H1 (cell line): ENCODE data around the gene PPP4R3C. TPM values are rescaled to one million over a fixed set of nuclear protein-coding genes. Genes with fewer than 3 reads are reported as not detected.

ENCODE experiments used
- CTCF ChIA-PET: fragments of 300-600 bp; sonication (Branson Sonifier 250); formaldehyde crosslinking; loops from one replicate; lab custom pipeline; 2021; ENCODE audit not compliant: partially characterized antibody; lab: Charles Lee
- POLR2A ChIA-PET: fragments of 300-600 bp; sonication (Branson Sonifier 250); formaldehyde crosslinking; loops from one replicate; lab custom pipeline; 2021; ENCODE audit warnings: inconsistent platforms; ENCODE audit not compliant: partially characterized antibody; lab: Charles Lee
- DNase-seq, 2 experiments: peaks; one replicate each; pipeline versions ENCODE4 v3.0.0 to v3.0.0-alpha.2; 2010 to 2022; ENCODE audit warnings: low spot score in 2 of 2, low read depth in 1 of 2, mixed read lengths in 1 of 2
- FAIRE-seq: peaks from 2 replicates; lab custom pipeline; 2011; peaks lifted over from hg19 to GRCh38; lab: Jason Lieb, UNC
- H2AFZ ChIP-seq: 2 replicates; pipeline ENCODE4 v1.8.1; 2012; ENCODE audit warnings: low read length, inconsistent platforms
- H2AK5ac ChIP-seq: 2 replicates; pipeline ENCODE4 v1.6.1; 2013; ENCODE audit warnings: low read depth, low read length
- H2BK120ac ChIP-seq: replicated peaks from 2 replicates; pipeline ENCODE3; 2013; ENCODE audit warnings: low read depth, low read length, inconsistent platforms
- H2BK12ac ChIP-seq: 2 replicates; pipeline ENCODE4 v1.6.1; 2013; ENCODE audit warnings: low read depth, low read length
- H2BK15ac ChIP-seq: 2 replicates; pipeline ENCODE4 v1.6.1; 2013; ENCODE audit warnings: low read length
- H2BK20ac ChIP-seq: 2 replicates; pipeline ENCODE4 v1.6.1; 2013; ENCODE audit warnings: low read length
- H2BK5ac ChIP-seq: 2 replicates; pipeline ENCODE4 v1.6.1; 2013; ENCODE audit warnings: low read depth, low read length
- H3K14ac ChIP-seq: 2 replicates; pipeline ENCODE4 v1.6.1; 2013; ENCODE audit warnings: inconsistent platforms; ENCODE audit not compliant: insufficient read length
- H3K18ac ChIP-seq: 2 replicates; pipeline ENCODE4 v1.6.1; 2013; ENCODE audit warnings: low read length; ENCODE audit errors: extremely low read depth
- H3K23ac ChIP-seq: 2 replicates; pipeline ENCODE4 v1.6.1; 2013; ENCODE audit warnings: inconsistent platforms; ENCODE audit not compliant: insufficient read length
- H3K23me2 ChIP-seq: 2 replicates; pipeline ENCODE4 v1.6.1; 2013; ENCODE audit warnings: low read depth, low read length
- H3K27ac ChIP-seq: 2 replicates; pipeline ENCODE4 v1.6.1; 2011; ENCODE audit warnings: low read depth, low read length, inconsistent platforms
- H3K27me3 ChIP-seq, 4 experiments: replicated peaks in 1 of 4; 1 replicate in 1 of 4; 2 replicates in 3 of 4; pipeline versions ENCODE4 v1.6.1 to v1.8.1; 2011 to 2013; ENCODE audit warnings: low read length in 3 of 4, mild to moderate bottlenecking in 3 of 4, inconsistent platforms in 2 of 4, mixed read lengths in 2 of 4, moderate library complexity in 1 of 4; ENCODE audit not compliant: control insufficient read depth in 3 of 4, insufficient read depth in 3 of 4; ENCODE audit errors: extremely low read depth in 1 of 4
- H3K36me3 ChIP-seq, 4 experiments: 2 replicates each; pipeline versions ENCODE4 v1.6.1 to v1.8.1; 2011 to 2013; ENCODE audit warnings: mild to moderate bottlenecking in 4 of 4, low read length in 3 of 4, moderate library complexity in 2 of 4, control low read depth in 1 of 4, inconsistent platforms in 1 of 4; ENCODE audit not compliant: insufficient read depth in 4 of 4, control insufficient read depth in 2 of 4
- H3K4ac ChIP-seq: replicated peaks from 2 replicates; pipeline ENCODE3; 2013; ENCODE audit warnings: low read length, low read depth, mixed read lengths, inconsistent platforms; ENCODE audit not compliant: insufficient read length
- H3K4me1 ChIP-seq, 4 experiments: replicated peaks in 1 of 4; 1 replicate in 1 of 4; 2 replicates in 3 of 4; pipeline versions ENCODE4 v1.6.1 to v1.8.1; 2011 to 2013; ENCODE audit warnings: low read length in 3 of 4, inconsistent platforms in 2 of 4, mixed read lengths in 1 of 4; ENCODE audit not compliant: insufficient read depth in 4 of 4, control insufficient read depth in 3 of 4
- H3K4me2 ChIP-seq, 2 experiments: 2 replicates each; pipeline versions ENCODE4 v1.6.1 to v1.8.1; 2011 to 2013; ENCODE audit warnings: low read depth in 2 of 2, low read length in 2 of 2, control low read depth in 1 of 2, inconsistent platforms in 1 of 2, mild to moderate bottlenecking in 1 of 2; ENCODE audit not compliant: insufficient read depth in 1 of 2
- H3K4me3 ChIP-seq, 4 experiments: fragments of 200-600, 300-600 bp in 1 of 4; sonication (generic), shearing (Covaris generic), sonication (Bioruptor Twin) in 1 of 4; 2 replicates each; pipeline versions ENCODE4 v1.5.1 to v1.8.1; 2011 to 2016; ENCODE audit warnings: low read length in 4 of 4, low read depth in 3 of 4, control low read depth in 2 of 4, inconsistent platforms in 2 of 4, mild to moderate bottlenecking in 2 of 4, mixed read lengths in 1 of 4, moderate library complexity in 1 of 4; ENCODE audit not compliant: insufficient read depth in 2 of 4; ENCODE audit errors: extremely low read depth in 1 of 4
- H3K56ac ChIP-seq: replicated peaks from 2 replicates; pipeline ENCODE3; 2013; ENCODE audit warnings: low read depth, mild to moderate bottlenecking, mixed read lengths, low read length, inconsistent platforms; ENCODE audit not compliant: insufficient read length
- H3K79me1 ChIP-seq: 2 replicates; pipeline ENCODE4 v1.6.1; 2013; ENCODE audit warnings: low read depth, low read length, control low read depth
- H3K79me2 ChIP-seq, 2 experiments: 2 replicates each; pipeline versions ENCODE4 v1.6.1 to v1.8.1; 2012 to 2013; ENCODE audit warnings: low read length in 2 of 2, mild to moderate bottlenecking in 2 of 2, inconsistent platforms in 1 of 2; ENCODE audit not compliant: insufficient read depth in 2 of 2, control insufficient read depth in 1 of 2
- H3K9ac ChIP-seq, 4 experiments: replicated peaks in 1 of 4; 1 replicate in 1 of 4; 2 replicates in 3 of 4; pipeline versions ENCODE4 v1.6.1 to v1.8.1; 2011 to 2013; ENCODE audit warnings: low read depth in 3 of 4, low read length in 3 of 4, control low read depth in 2 of 4, mild to moderate bottlenecking in 2 of 4, moderate library complexity in 2 of 4, inconsistent platforms in 1 of 4; ENCODE audit errors: extremely low read depth in 1 of 4
- H3K9me3 ChIP-seq, 2 experiments: 2 replicates each; pipeline versions ENCODE4 v1.6.1 to v1.8.1; 2012 to 2013; ENCODE audit warnings: mild to moderate bottlenecking in 2 of 2, moderate library complexity in 2 of 2, control low read depth in 1 of 2, inconsistent platforms in 1 of 2, low read depth in 1 of 2, low read length in 1 of 2, mixed read lengths in 1 of 2; ENCODE audit not compliant: insufficient read depth in 2 of 2
- H4K20me1 ChIP-seq, 2 experiments: replicated peaks in 1 of 2; 2 replicates each; pipeline versions ENCODE3 to v1.8.1; 2011 to 2013; ENCODE audit warnings: inconsistent platforms in 2 of 2, low read length in 2 of 2, mild to moderate bottlenecking in 1 of 2; ENCODE audit not compliant: insufficient read depth in 2 of 2, control insufficient read depth in 1 of 2
- H4K5ac ChIP-seq: 2 replicates; pipeline ENCODE4 v1.6.1; 2013; ENCODE audit warnings: low read length, low read depth, mixed read lengths, inconsistent platforms; ENCODE audit not compliant: insufficient read length
- H4K8ac ChIP-seq: 2 replicates; pipeline ENCODE4 v1.8.0; 2013; ENCODE audit warnings: mild to moderate bottlenecking, moderate library complexity, low read length, inconsistent platforms; ENCODE audit not compliant: insufficient read depth; ENCODE audit errors: extremely low read depth
- H4K91ac ChIP-seq: replicated peaks from 2 replicates; pipeline ENCODE3; 2013; ENCODE audit warnings: low read length, mixed read lengths, inconsistent platforms; ENCODE audit not compliant: insufficient read length
- FOSL1 ChIP-seq: IDR thresholded peaks from 2 replicates; pipeline ENCODE4 v1.6.1; 2011; ENCODE audit warnings: mild to moderate bottlenecking, low read depth, low read length, moderate library complexity; ENCODE audit not compliant: insufficient read depth
- POLR2A ChIP-seq, 2 experiments: IDR thresholded peaks; 1 replicate in 1 of 2; 2 replicates in 1 of 2; pipeline ENCODE4 v1.6.1; 2011; ENCODE audit warnings: low read depth in 2 of 2, low read length in 2 of 2, mild to moderate bottlenecking in 2 of 2; ENCODE audit errors: control extremely low read depth in 1 of 2
- POU5F1 ChIP-seq: IDR thresholded peaks from 2 replicates; pipeline ENCODE4 v1.6.1; 2011; ENCODE audit warnings: low read depth, mild to moderate bottlenecking, low read length, moderate library complexity
- RAD21 ChIP-seq, 2 experiments: IDR thresholded peaks in 1 of 2; conservative IDR thresholded peaks in 1 of 2; 2 replicates each; pipeline ENCODE4 v1.6.1; 2011; ENCODE audit warnings: low read depth in 2 of 2, low read length in 2 of 2, improper control_type of control experiment in 1 of 2, inconsistent platforms in 1 of 2, mild to moderate bottlenecking in 1 of 2, moderate library complexity in 1 of 2
- SP2 ChIP-seq: IDR thresholded peaks from 2 replicates; pipeline ENCODE4 v1.6.1; 2012; ENCODE audit warnings: mild to moderate bottlenecking, low read length, inconsistent platforms
- polyA plus RNA-seq, 7 experiments: library from polyadenylated mRNA; depleted of rRNA in 3 of 7; stranded (reverse) in 5 of 7; unstranded in 2 of 7; fragments of >200 nt in 5 of 7; fragments of 200-250 nt in 2 of 7; gene quantifications; 1 replicate in 5 of 7; 2 replicates in 1 of 7; 4 replicates in 1 of 7; pipeline versions ENCODE4 v1.2.1 to v1.2.3, GENCODE V29; 2011 to 2013; ENCODE audit warnings: missing spikeins in 2 of 7, mixed read lengths in 2 of 7
- total RNA-seq: library from RNA; stranded (reverse); fragmentation: NEBNext Ultra II Directional; extraction: Animal tissue kit (Norgen Biotek cat#: 25700); gene quantifications from 2 replicates; pipeline ENCODE4 v1.2.1, GENCODE V29; 2021

The PPP4R3C gene
- total and polyA plus RNA-seq, 2 of the 8 experiments (the other 6 are each of a cell fraction or from before 2014, with no cell fraction given): not detected

DNA sequence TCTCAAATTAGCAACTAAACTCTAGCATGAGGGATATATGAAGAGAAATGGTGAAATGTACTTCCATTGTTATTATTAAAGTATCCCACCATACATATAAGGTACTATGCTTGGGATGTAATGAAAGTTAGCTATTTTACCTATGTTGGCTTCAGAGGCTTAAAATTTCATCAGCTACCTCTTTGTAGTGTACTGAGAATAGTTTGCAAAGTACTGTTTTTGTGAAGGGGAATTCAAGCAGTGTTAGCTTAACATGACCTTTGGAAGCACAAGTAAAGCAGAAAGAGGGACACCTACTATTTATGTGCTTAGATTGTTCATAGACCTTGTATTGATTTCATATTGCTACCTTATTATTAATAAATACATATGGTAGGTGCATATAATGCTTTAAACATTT lies 11.8 kb downstream of the PPP4R3C start:
- Histone ChIP-seq H3K4me3 (no peak overlapping the region), H3K23ac (no peak overlapping the region), H3K36me3 (no peaks in the 10 kb centered on the region), H3K79me1 (no peaks in the 10 kb centered on the region), H3K18ac (no peak overlapping the region), H2BK5ac (no peak overlapping the region), H3K4me2 (no peak overlapping the region), H2AK5ac (no peak overlapping the region), H3K4me1 (no peaks in the 10 kb centered on the region), H2BK15ac (no peak overlapping the region), H3K14ac (no peak overlapping the region), H4K8ac (no peak overlapping the region), H2BK20ac (no peak overlapping the region), H2AFZ (no peak overlapping the region), H3K79me2 (no peaks in the 10 kb centered on the region), H2BK12ac (no peak overlapping the region), H3K23me2 (no peaks in the 10 kb centered on the region), H2BK120ac (no peak overlapping the region), H4K20me1 (no peaks in the 10 kb centered on the region), H4K5ac (no peak overlapping the region), H4K91ac (no peak overlapping the region), H3K56ac (no peak overlapping the region), H3K9me3 (no peaks in the 10 kb centered on the region), H3K9ac (no peak overlapping the region), H3K4ac (no peak overlapping the region), H3K27ac (no peak overlapping the region), H3K27me3 (no peaks in the 10 kb centered on the region)
- ChIA-PET CTCF (no interaction called here), POLR2A (no interaction called here)
- FAIRE-seq (no peak), DNase-seq (no peak)
- TF ChIP-seq POLR2A (IDR thresholded peaks at IDR 0.05; ENCODE audit: control extremely low read depth in 1 of 2, low read depth in 2 of 2, low read length in 2 of 2): no peak
- TF ChIP-seq FOSL1: no peak
- no peak for TF ChIP-seq RAD21 (IDR thresholded peaks at IDR 0.05 in 1 of 2, conservative IDR thresholded peaks at IDR 0.05 in 1 of 2; ENCODE audit: low read depth in 2 of 2, low read length in 2 of 2)
- TF ChIP-seq POU5F1: no peak
- no peak for TF ChIP-seq SP2
